Stimulated activated CD8-positive, alpha-beta memory T cell treated with anti-CD3 and anti-CD28 coated beads, Interleukin-12 subunit alpha, Interleukin-12 subunit beta, amount 100 ng/mL, for 24 hours (primary cell): ENCODE measurements around the gene SPDYE2B.
"Not testable (repeated sequence)": the region's sequence is repeated elsewhere in the genome, so short reads cannot be mapped to it uniquely, and the experiment has no call there.

Experiments used
- DNase-seq: peaks from one replicate; pipeline ENCODE4 v3.0.0-alpha.2; 2020; ENCODE audit errors: extremely low read depth

Gene SPDYE2B, protein sequence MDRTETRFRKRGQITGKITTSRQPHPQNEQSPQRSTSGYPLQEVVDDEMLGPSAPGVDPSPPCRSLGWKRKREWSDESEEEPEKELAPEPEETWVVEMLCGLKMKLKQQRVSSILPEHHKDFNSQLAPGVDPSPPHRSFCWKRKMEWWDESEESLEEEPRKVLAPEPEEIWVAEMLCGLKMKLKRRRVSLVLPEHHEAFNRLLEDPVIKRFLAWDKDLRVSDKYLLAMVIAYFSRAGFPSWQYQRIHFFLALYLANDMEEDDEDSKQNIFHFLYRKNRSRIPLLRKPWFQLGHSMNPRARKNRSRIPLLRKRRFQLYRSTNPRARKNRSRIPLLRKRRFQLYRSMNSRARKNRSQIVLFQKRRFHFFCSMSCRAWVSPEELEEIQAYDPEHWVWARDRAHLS

DNA sequence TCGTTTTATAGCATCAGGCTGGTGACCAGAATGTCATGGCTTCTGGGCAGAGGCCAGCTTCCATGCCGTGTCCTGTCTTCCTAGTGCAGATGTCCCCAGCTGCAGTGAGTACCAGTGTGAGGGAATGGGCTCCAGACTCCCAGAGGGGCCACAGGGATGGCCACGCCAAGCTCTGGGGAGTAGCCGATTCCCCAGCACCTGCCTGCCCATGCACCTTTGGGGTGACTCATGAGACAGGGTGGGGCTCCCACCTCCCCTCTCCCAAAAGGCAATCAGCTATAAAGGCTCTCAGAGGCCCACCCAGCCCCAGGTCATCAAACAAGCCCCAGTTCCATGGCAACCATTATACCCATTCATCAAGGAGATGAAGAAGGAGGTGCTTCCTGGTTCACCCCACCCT is at the start of gene SPDYE2B:
SPDYE2B (plus strand) TSS at position 396 of the 400 bp plus-strand sequence. CDS start 2,030 bp downstream, outside the sequence.
- DNase-seq: not testable (repeated sequence)

DNA sequence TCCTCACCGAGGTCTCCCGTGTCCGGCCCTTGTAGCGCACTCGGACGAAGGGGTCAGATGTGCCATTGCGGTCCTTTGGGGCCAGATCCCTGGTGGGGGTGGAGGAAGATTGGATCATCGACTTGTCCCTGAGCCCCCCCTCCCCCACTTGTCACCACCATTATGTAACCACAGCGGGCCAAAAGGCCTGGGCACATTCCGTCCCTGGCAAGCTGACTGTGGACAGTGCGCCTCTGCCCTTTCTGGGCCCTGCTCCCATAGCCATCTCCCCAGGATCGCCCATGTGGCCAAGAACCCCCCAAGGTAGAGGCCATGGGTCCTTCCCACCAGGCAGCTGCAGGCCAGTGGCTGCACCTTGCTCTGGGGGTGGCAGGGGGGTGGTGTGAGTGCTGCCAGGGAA is 47.8 kb upstream of the SPDYE2B start:
- not testable (repeated sequence) for DNase-seq

DNA sequence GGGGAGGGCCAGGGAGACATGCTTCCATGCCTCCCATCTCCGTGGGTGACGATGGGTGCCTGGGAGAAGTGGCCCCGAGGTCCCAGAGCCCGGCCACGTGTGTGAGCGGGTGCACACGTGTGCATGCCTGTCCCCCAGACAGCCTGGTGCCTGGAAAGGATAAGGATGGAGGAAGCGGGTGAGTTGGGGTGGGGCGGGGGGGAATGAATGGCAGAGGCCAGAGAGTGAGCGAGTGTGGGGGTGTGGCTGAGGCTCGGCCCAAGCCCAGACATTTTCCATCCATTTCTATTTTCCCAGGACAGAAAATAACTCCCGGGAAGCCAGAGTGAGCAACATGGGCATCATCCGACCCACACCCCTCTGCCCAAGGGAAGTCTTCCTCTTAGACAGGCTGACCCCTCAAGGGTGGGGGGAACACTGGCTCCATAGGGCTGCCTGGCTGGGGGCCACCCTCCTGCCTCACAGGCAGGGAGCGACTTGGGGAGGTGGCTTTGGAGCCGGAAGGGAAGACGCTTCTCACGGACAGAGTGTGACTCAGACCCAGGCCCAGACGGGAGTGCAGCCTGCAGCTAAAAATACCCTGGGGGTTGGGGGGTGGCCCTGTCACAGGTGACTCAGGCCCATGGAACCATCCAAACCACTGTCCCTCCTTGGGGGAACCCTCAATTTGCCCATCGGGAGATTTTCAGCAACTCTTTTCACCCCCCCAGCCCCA is 45.5 kb upstream of the SPDYE2B start:
- not testable (repeated sequence) for DNase-seq

DNA sequence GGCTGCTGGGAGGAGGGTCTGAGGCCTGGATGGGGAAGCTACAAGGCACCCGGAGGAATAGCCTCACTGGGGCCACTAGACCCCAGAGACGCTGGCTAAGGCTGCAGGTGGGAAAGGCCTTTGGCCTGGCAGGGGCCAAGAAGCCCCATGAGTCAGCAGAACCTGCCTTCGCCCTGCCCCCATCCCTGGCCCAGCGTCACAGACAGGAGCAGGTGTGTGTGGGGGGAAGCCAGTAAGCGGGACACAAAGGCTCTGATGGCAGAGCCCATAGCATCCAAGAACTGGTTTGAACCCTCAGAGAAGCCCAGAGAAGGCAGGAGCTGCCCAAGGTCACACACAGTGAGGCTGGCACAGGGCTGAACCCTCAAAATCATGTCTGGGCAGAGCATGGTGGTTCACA is 43.3 kb upstream of the SPDYE2B start:
- DNase-seq: not testable (repeated sequence)

DNA sequence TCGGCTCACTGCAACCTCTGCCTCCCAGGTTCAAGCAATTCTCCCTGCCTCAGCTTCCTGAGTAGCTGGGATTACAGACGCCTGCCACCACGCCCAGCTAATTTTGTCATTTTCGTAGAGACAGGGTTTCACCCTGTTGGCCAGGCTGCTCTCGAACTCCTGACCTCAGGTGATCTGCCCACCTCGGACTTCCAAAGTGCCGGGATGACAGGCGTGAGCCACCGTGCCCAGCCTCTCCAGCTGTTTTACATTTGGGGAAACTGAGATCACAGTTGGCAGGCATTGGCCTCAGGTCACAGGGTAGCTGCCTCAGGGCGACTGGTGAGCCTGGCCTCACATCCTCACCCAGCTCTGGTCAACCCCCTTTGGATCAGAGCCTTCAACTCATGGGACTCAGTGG is 40.4 kb upstream of the SPDYE2B start:
- DNase-seq: not testable (repeated sequence)

DNA sequence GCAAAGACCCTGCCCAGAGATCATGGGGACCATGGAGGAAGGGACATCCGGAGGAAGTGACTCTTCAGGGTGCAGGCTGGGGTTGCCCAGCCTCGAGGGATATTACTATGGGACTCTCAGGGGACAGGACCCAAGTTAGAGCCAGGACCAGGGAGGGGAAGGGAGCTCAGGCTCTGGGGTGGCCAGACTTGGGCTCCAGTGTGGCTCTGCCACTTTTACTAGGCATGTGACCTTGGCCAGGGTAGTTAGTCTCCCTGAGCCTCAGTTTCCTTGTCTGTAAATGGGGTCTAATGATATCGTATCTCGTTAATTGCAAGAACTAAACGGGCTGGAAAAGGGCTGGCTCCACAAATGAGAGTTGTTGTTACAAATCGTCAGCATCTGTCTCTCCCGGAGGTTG is 39.7 kb upstream of the SPDYE2B start:
- DNase-seq: not testable (repeated sequence)

DNA sequence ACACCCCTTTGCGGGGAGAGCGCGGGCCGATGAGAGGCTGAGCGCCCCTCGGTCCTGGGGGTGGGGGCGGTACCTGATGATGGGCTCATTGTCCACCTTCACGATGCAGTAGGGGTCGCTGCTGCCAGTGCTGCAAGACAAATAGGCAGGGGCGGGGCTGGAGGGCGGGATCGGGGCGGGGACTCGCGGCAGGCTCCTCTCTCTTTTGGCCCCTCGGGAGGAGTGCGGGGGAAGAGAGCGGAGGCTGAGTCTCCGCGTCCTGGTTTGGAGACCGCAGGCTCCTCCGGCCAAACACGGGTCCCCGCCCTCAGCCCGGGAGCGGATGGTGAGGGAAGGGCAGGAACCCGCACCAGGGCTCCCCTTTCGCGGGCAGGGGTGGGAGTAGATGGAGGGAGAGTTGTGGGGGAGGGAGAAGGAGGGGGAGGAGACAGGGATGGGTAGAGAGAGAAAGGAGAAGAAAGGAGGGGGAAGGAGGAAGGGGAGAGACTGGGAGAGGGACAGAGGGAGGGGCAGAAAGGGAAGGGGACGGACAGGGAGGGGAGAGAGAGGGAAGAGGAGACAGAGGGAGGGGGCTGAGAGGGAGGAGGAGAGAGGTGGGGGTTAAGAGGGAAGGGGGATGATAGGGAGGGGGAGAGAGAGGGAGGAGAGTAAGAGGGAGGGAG is 39.0 kb upstream of the SPDYE2B start:
- not testable (repeated sequence) for DNase-seq

DNA sequence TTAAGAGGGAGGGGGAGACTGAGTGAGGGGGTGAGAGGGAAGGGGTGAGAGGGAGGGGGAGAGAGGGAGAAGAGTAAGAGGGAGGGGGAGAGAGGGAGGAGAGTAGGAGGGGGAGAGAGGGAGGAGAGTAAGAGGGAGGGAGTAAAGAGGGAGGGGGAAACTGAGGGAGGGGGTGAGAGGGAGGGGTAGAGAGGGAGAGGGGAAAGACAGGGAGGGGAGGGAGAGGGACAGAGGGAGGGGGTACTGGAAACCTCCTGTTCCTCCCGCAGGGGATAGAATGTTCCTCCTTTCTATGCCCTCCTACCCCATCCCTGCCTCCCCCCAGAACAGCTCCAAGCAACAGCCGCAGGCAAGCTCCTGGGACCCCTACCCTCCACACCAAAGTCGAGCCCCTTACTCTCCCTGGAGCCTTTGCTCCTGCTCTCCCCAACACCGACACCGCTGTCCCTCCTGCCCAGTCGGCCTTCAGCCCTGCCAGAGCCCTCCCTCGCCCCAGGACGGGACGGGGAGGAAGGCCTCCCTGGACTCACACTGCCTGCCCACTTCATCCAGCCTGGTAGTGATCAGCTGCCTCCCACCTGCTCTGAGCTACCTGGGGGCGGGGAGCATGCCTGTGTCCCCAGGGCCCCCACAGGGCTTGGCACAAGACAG is 38.3 kb upstream of the SPDYE2B start:
- DNase-seq: not testable (repeated sequence)

DNA sequence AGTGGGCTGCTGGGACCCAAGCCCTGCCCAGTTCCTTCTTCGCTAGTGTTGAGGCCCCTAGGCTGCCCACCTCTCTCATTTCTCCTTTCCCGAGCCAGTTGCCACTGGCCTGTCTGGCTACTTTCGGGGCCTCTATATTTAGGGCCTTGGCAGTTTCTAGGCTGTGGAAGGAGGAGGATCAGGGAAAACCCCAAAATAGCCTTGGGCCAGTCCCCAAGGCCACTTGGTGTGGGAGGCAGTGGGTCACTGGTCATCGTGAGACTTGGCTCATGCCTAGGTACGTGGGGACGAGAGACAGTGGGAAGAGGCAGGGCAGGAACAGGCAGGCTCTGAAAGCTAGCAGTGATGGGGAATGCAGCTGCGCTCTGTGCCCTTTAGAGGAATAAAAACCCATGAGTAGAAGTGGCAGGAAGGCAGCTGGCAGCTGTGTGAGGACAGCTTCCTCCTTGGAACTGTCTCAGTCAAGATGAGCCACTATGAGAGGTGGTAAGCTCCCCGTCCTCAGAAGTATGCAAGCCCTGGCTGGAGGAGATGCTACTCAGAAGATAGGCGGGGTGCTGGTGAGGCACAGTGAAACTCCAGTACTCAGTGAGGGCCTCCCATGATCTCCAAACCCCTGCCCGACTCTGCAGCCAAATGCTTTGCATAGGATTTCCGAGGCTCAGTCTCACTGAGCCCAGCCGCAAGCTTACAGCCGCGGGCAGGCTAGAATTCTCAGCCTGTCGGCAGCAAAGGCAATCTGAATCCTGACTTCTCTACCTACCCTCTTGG is 36.4 kb upstream of the SPDYE2B start:
- not testable (repeated sequence) for DNase-seq

DNA sequence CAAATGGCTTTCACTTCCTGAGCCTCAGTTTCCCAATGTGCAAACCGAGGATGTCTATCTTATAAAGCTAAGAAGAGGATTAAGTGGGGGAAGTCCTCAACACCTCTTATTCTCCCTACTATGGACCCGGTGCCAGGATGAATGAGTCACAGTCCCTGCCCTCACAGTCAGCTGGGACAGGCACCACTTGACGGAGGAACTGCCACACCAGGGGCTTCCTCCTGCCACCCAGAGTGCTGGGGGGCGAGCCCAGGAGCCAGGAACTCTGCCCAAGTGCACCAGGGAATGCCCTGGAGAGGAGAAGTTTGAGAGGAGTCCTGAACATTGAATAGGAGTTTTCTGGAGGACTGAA is 35.8 kb upstream of the SPDYE2B start:
- DNase-seq: not testable (repeated sequence)

DNA sequence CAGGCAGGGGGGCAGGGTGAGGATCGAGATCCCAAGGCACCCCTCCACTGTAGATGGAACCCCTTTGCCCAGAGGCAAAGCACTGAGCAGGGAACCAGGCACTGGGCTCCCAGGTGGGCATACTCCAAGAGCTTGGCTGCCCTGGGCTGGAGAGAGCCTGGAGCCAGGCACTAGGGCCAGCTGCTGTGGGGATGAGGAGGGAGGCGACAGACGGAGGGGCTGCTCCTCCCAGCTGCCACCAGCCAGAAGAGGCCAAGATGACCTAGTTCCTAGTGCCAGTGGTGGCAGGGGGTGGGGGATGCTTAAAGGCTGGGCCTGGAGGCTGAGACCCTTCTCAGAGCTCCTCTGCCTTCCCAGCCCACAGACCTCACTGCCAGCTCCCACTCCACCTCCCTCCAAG is 35.2 kb upstream of the SPDYE2B start:
- DNase-seq: not testable (repeated sequence)

DNA sequence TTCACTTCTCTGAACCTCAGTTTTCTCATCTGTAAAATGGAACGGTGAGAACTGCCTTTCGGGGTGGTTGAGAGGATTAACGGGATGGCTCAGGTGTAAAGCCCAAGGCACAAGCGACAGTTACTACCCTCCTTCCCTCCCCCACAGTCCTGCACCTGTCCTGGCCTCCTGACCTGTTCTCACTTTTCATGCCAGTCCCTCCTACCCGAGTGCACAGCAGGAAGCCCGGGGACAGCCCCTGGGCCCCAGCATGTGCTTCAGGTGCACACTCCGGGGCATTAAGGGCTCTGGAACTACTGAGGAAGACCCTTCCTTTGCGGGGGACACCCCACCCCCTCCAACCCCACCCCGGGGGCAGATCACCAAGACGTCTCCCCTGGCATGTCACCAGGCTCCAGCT is 34.2 kb upstream of the SPDYE2B start:
- not testable (repeated sequence) for DNase-seq

DNA sequence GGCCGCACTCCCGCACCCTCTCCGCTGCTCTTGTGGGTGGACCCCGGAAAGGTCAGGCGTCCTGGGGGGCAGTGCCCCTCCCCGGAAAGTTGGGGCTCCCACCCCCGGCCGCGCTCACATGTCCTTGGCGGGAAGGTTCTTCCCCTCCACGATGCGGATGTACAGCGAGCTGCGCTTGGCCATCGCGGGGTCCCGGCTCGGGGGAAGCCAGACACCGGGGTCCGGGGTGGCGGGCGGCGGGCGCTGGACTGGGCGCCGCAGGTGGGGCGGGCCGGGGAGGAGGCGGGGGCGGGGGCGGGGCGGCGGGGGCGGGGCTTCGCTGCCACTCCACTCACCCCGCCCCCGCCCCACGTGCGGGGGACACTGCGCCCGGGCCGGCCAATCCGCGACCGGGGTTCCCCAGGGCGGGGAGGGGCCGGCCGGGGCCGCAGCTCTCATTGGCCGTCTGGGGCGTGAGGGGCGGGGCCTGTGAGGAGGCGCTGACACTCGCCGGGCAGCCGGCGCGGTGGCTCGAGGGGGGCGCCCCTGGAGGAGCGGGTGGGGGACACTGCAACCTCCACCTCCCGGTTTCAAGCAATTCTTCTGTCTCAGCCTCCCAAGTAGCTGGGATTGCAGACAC is 33.5 kb upstream of the SPDYE2B start, which contains the start of gene RASA4:
RASA4 (minus strand) TSS at position 250 of the 619 bp plus-strand sequence; CDS start at position 183, 67 bp downstream.
- DNase-seq: not testable (repeated sequence)

DNA sequence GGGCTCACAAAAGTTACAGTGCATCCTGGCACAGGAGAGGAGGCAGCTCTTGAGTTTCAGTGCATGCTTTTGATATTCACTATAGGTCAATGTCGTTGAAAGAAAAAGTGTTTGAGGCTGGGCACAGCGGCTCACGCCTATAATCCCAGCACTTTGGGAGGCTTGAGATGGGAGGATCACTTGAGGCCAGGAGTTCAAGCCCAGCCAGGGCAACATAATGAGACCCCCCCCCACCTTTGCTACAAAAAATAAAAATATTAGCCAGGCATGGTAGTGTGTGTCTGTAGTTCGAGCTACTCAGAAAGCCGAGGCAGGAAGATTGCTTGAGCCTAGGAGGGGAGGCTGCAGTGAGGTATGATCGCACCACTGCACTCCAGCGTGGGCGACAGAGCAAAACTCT is 32.0 kb upstream of the SPDYE2B start:
- DNase-seq: not testable (repeated sequence)

DNA sequence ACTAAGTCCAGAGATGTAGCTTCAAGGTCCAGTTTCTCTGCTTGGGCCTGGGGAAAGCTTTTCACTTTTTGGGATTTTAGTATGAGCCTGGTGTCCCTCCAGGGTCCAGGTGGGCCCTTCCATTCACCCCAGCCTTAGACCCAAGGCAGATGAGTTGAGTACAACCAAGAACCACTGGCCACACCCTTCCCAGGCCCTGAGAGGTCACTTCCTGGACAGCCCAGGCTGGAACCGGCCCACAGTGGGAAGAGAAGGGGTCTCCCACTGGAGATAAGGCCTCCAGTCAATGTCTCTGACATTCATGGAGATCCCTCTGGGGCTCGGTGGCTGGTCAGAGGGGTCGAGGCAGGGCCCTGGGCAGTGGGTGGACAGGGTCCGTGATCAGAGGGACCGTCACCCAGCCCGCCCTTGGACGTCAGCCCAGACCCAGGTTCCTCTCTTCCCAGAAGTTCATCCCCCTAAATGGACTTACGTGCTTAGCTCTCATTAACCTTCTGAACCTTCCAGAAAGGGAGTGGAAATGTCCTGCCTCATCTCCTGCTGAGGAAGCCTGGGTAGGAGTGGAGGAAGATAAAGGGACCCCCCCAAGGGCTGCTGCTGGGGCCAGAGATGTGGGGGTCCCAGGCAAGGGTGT is 22.7 kb upstream of the SPDYE2B start:
- DNase-seq: not testable (repeated sequence)

DNA sequence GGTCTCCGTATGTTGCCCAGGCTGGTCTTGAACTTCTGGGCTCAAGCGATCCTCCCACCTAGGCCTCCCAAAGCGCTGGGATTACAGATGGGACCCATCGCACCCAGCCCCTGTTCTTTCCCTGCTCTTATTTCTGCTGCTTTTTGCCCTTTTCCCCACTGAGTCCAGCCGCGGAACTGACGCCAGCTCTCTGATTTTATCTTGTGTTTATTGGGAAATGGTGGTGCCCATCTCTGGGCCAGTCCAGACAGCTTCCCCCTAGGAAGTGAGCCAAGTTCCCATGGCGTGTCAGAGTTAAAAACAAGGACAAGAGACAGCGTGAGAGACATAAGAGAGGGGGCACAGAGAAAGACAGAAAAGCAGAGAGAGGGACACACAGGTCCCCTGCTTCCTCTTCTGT is 19.5 kb upstream of the SPDYE2B start:
- DNase-seq: not testable (repeated sequence)

DNA sequence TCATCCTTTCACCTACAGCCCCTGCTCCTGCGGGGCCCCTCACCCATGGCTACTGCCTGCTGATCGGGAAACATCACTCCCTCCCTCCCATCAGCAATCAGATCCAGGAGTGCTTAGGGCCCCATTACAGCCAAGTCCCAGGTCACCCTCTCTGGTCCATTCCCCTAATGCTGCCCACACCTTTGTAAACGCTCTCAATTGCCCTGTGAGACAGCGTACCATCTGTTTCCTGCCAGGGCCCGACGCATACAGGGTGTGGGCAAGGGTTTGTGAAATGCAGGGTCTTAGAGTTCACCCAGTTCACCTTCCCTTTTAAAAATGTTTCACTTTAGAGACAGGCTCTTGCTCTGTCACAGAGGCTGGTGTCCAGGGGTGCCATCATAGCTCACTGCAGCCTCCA is 15.8 kb upstream of the SPDYE2B start:
- DNase-seq: not testable (repeated sequence)

DNA sequence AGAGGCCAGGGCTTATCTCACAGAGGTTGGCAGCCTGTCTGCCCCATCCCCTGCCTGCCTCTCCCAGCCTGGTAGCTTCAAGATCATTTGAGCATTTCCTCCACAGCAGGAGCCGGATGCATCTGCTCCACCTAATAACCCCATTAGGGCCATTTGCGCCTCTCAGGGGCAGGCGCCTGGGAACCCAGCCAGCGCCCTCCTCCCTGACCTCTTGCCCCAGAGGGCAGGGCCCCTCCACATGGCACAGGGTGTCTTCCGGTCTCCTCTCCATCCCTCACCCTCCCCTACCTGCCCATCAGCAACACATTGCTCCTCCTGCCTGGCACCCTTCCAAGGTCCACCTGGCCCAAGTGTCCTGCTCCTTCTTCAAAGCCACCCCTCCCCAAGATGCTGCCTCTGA is 14.8 kb upstream of the SPDYE2B start:
- not testable (repeated sequence) for DNase-seq

DNA sequence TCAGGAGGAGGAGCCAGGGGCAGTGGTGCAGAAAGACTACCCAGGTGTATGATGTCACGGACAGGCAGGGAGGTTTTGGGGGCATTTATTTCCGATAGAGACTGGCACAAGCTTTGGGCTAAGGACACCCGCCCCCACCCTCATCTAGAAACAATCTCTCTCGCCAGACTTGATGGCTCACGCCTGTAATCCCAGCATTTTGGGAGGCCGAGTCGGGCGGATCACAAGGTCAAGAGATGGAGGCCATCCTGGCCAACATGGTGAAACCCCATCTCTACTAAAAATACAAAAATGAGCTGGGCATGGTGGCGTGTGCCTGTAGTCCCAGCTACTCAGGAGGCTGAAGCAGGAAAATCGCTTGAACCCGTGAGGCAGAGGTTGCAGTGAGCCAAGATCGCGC is 13.2 kb upstream of the SPDYE2B start:
- DNase-seq: not testable (repeated sequence)

DNA sequence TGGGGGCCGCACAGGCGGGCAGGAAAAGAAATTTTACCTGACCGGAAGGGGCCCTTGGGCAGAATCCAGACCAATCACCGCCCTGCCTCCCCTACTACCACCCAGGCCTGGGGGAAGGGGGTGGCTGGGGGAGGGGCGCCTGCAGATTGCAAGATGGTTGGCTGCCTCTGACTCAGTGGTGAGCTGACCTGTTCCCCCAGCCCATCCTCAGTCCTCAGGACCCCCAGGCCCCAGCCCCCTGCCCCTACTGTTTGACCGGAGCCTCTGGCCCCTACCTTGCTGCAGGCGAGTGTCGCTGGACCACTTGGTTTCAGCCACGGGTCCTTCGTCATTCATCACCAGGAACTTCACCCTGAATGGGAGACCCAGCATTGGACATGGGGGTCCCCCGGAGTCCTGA is 11.3 kb upstream of the SPDYE2B start:
- not testable (repeated sequence) for DNase-seq
